IMR-90 (cell line): ENCODE data around the gene SHISAL1.

Experiments used
- FOS ChIP-seq: fragments of 150-350 bp; IDR thresholded peaks from 2 replicates; pipeline ENCODE4 v1.6.1; 2016; ENCODE audit warnings: low read depth, low read length
- POLR2A ChIP-seq: IDR thresholded peaks from 2 replicates; pipeline ENCODE4 v1.6.1; 2012; ENCODE audit warnings: mild to moderate bottlenecking, low read depth, low read length
- SMC3 ChIP-seq: fragments of 150-350 bp; IDR thresholded peaks from 2 replicates; pipeline ENCODE4 v1.6.1; 2016; ENCODE audit warnings: low read depth, mild to moderate bottlenecking, antibody characterized with exemption, low read length, moderate library complexity
- TF ChIP-seq, protein P1 (sequence below): conservative IDR thresholded peaks from 2 replicates; pipeline ENCODE4 v1.5.1; 2012; ENCODE audit warnings: mild to moderate bottlenecking, low read depth, low read length, improper control_type of control experiment

DNA sequence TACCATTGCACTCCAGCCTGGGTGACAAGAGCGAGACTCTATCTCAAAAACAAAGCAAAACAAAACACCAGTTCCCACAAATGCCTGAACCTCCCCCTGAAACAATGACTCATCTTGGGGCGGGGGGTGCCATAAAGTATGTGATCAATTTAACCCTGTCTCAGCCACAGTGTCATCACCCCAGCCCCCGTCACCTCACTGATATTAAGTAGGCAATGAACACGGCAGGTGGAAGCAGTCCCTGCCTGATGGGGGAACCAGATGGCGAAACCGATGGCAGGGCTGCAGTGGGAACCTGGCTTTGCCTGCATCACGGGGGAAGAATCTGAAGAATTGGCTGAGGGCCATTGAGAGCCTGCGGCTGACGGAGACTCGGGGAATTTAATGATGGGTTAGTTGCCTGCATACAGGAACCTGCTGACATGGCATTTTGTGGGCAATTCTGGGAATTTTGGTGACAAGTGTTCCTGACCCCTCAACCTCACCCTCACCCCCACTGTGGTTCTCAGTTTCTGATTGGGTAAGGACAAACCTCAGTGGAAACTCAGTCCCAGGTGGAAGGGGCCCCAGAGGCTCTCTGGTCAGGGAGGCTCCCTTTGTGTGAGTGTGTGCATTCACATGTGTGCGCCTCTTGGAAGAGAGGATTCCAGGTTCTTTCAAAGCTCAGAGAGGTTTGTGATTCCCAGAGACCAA, 39.1 kb upstream of the SHISAL1 start:
- TF ChIP-seq POLR2A (no peak), FOS (peak; percentile 85), SMC3 (0 out of 2 replicates have a peak, but pooled peaks have one; percentile 24)
- TF ChIP-seq, protein P1, sequence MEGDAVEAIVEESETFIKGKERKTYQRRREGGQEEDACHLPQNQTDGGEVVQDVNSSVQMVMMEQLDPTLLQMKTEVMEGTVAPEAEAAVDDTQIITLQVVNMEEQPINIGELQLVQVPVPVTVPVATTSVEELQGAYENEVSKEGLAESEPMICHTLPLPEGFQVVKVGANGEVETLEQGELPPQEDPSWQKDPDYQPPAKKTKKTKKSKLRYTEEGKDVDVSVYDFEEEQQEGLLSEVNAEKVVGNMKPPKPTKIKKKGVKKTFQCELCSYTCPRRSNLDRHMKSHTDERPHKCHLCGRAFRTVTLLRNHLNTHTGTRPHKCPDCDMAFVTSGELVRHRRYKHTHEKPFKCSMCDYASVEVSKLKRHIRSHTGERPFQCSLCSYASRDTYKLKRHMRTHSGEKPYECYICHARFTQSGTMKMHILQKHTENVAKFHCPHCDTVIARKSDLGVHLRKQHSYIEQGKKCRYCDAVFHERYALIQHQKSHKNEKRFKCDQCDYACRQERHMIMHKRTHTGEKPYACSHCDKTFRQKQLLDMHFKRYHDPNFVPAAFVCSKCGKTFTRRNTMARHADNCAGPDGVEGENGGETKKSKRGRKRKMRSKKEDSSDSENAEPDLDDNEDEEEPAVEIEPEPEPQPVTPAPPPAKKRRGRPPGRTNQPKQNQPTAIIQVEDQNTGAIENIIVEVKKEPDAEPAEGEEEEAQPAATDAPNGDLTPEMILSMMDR, result no peak
